DLD1 (cell line): ENCODE results near the gene ATG9A.

ENCODE experiments used
- in situ Hi-C: cut with HindIII; loops from 2 replicates; pipeline ENCODE4 v1.10.0; 2017; ENCODE audit warnings: low sequenced_read_pairs

Gene ATG9A

DNA sequence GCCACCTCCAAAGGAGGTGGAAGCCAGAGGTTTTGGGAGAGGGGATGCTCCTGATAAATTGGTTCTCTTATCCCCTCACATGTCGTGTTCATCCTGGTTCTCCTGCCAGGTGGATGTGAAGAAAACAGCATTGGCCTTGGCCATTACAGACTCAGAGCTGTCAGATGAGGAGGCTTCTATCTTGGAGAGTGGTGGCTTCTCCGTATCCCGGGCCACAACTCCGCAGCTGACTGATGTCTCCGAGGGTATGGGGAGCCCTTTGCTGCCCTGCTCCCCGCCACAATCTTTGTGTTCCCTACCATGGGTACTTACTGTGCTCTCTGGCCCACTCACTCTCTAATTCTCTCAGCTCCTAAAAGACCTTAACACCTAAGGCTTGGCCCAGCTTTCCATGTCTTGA is 47.9 kb downstream of the ATG9A start:
- in situ Hi-C loops, result no loop called here

GRCh38 chr2:219180961-219181360 is 48.5 kb downstream of the ATG9A start:
- in situ Hi-C loops, result no loop called here

DNA sequence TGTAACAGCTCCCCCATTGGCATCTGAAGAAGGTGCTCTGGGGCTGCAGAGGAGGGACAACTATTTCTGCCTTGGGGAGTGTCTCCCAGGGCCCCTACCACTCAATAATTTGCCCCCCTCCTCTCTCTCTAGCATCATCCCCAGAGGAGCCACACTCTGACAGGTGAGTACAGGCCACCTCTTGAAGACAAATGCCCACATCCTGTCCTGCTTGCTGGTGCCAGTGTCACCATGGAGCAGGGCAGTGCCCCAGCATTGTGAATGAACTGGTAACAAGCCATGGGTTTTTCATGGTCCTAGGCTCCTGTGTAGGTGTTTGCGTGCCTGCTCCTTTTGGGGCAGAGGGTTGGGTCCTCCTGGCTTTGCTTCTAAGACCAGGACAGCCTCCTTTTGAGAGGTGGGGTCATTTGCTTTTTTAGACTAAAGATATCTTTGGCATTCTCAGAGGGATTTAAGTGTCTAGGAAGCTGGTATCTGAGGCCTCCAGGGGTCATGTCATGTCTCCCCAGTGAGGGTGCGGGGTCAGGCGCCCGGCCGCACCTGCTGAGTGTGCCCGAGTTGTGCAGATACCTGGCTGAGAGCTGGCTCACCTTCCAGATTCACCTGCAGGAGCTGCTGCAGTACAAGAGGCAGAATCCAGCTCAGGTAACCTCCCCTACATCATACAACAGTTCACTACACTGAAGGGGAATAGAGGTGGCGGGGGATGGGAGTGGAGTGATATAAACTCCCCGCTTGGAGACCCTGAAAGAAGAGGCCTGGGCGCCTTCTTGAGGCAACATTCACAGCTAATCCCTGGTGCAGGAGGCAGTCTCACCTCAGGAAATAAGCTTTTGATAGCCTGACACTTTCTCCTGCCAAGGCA is 49.6 kb downstream of the ATG9A start:
- in situ Hi-C loops, result no loop called here

- in situ Hi-C loops, result no loop called here
Measured at GRCh38 chr2:219178377-219179175, 50.9 kb downstream of the ATG9A start.

DNA sequence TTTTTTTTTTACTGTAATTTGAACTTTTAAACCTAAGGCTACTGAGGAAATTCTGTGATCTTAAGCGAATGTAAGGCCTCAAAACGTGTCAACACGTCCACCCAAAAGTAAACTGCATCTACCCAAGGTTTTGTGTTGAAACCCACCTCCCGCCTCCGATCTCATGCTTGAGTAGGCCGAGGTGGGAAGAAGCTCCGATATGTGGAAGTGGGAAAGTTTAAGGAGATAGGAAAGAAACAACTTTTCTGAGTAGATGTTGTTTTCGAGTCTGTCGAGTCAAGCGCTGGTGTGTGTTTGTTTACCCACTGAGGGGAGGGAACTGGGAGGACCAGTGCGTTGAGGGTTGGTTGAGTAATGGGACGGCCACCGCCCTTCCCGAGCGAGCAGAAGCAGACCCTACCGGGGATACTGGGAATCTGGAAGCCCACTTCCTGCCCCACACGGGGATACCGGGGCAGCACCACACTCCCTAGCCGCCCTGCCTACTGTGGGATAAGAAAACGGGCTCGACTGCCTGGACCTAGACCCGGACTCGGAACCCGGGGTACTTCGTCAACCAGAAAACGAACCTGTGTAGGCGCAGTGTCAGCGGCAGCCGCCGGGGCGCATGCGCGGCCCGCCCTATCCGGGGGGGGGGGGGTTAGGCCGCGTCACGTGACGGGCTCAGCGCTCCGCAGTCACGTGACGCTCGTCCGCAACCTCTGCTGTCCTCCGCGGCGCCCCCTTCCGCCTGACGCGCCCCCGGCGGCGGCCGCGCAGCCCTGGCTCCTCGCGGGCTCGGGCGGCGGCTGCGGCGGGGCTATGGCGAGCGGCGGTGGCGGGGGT is 51.7 kb downstream of the ATG9A start, which contains the start of gene RETREG2:
Gene RETREG2 (plus strand): TSS at position 724 of the 825 bp plus-strand sequence. CDS start 78 bp downstream, at position 802.
- in situ Hi-C loops, result no loop called here

DNA sequence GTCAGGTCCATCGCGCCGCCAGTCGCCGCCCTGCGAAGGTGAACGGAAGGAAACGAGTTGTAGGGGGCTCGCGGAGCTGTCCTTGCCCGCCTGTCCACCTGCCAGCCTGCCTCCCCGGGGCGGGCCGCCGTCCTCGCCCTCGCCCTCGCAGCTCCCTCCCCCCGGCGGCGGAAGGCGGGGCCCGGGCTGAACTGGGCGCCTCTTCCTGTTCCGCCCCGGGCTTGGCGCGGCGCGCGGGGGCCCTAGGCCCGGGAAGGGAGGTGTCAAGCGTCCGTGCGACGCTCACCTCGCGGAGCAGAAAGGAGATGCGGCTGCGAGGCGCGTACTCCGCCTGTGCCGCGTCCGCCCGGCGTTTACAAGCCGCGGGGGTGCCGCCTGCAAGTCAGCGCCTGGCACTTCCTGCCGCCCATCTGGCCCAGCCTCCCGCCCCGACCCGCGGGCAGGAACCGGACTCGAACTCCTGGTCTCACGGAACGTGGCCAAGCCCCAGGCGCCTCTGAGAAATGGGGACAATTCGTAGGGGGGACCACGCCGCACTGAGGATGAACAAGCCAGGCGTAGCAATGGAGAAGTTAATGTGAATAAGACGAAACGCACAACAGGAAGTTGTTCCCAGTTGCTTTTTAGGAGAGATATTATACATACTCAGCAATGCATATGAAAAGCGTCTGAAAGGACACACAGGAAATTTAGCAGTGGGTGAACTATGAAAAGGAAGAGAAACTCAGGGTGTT is 52.5 kb downstream of the ATG9A start, which contains the start of gene CNPPD1:
Gene CNPPD1 (minus strand): TSS at position 108 of the 734 bp plus-strand sequence. CDS start 97 bp downstream, at position 11.
- in situ Hi-C loops, result no loop called here

GRCh38 chr2:219175928-219176817 is 53.3 kb downstream of the ATG9A start:
- in situ Hi-C loops, result no loop called here

DNA sequence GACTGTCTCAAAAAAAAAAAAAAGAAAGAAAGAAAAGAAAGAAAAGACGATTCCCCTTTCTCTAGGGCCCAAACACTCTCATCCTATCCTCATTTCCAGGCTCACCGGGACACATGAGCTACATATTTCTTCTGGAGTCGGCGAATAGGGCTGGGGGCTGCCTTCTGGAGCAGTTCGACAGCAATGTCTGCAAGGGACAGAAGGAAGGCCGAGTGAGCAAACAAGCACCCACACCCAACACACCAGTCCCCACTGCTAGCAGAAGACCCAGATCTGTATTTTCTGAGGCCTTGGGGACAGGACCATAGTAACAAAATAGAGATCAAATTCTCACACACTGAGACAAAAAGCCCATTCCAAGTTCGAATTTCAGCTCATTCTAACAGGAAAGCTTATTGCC is 54.0 kb downstream of the ATG9A start:
- in situ Hi-C loops, result no loop called here

DNA sequence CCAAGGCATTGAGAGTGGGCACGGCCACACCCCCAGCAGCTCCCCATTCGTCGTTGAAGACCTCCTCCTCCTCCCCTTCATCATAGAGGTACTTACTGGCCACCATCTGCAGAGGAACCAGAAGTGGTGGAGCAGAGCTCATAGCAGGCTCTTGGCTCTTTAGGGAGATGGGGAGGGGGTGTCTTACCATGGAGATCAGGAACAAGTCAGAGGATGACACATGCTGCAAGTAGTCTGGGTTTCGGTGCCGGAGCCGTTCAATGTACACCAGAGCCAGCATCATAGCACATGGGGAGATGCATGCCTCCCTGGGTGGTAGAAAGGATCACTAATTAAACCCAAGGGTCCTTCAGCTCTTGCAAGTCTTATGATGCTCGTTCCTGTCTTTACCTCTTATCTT is 54.6 kb downstream of the ATG9A start:
- in situ Hi-C loops, result no loop called here

- in situ Hi-C loops, result no loop called here
Measured at GRCh38 chr2:219174146-219174545, 55.3 kb downstream of the ATG9A start.

GRCh38 chr2:219173176-219173575 is 56.3 kb downstream of the ATG9A start:
- in situ Hi-C loops, result no loop called here

DNA sequence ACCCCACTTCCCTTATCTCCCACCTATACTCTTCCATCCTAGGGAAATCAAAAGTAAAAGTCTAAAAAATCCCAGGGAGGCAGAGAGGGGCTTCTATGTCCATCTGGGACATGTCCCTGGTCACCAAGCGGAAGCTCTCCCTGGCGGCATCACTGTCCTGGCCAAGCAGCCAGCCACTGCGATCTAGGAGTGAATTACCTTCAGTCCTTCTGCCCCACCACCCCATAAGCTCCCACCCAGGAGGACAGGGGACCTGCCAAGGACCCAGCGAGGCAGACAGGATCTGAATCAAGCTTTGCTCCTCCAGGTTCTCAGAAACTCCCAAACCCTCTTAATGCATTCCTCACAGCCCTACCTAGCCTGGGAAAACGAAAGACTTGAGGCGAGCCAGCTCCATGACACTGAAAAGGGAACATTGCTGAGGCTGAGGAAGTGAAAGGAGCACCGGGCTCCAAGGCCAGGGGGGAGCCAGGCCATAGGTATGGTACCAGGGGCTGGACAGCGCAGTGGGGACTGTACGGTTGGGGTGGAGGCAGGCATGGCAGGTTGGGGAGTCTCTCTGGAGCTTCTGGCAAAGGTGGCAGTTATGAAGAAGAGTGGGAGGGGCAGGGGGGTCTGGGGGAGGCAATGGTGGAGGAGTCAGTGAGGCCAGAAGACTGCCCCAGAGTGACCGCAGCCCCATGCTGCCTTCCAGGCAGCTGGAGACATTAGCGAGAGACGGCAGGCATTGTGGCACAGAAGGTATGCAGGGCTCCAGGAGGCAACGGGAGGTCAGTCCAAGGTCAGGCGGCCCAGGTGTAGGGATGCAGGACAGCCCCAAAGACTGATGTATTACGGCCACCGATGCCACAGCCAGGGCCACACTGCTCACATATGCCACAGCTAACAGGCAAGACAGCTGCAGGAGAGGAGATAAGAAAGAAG is 56.9 kb downstream of the ATG9A start:
- in situ Hi-C loops, result no loop called here

GRCh38 chr2:219171231-219171651 is 58.2 kb downstream of the ATG9A start:
- in situ Hi-C loops, result no loop called here

GRCh38 chr2:219169930-219170654 is 59.3 kb downstream of the ATG9A start, which contains the start of gene SLC23A3:
Gene SLC23A3, minus strand, starts transcription at chr2:219170029. Its CDS starts 45 bp downstream, at chr2:219169984.
- in situ Hi-C loops, result no loop called here
